A673 (cell line): ENCODE results near the gene PMM2.

ENCODE experiments used
- CTCF ChIP-seq: fragments of 300-800, 200-600 bp; sonication (generic); conservative IDR thresholded peaks from 2 replicates; pipeline ENCODE4 v1.5.1; 2017; ENCODE audit warnings: low read depth, mild to moderate bottlenecking, antibody characterized with exemption, low read length, moderate library complexity, mixed read lengths
- EZH2 ChIP-seq: fragments of 200-600 bp; sonication (generic); IDR thresholded peaks from 2 replicates; pipeline ENCODE4 v1.6.1; 2017; ENCODE audit warnings: borderline replicate concordance, low read depth, mild to moderate bottlenecking, mixed read lengths, antibody characterized with exemption, low read length; ENCODE audit not compliant: poor library complexity, severe bottlenecking

GRCh38 chr16:8818504-8819270, 21.0 kb downstream of the PMM2 start:
- TF ChIP-seq CTCF (no peak), EZH2 (no peak)
